GM23338 (cell line): ENCODE data around the gene DCAF16. TPM values are rescaled to one million over a fixed set of nuclear protein-coding genes. Genes with fewer than 3 reads are reported as not detected.

ENCODE experiments used
- ATAC-seq: fragments of 200-7000 bp; cut with Tn5 transposase; 3 replicates; pipeline ENCODE4 v1.9.1; 2020
- DNase-seq: peaks from one replicate; pipeline ENCODE4 v3.0.0-alpha.2; 2015; ENCODE audit warnings: low spot score
- H2AFZ ChIP-seq: fragments of 200-600 bp; sonication (generic); 2 replicates; pipeline ENCODE4 v1.8.0; 2016; ENCODE audit warnings: antibody characterized with exemption, mild to moderate bottlenecking, moderate library complexity
- H3F3A ChIP-seq: fragments of 200-600 bp; sonication (generic); replicated peaks from 2 replicates; pipeline ENCODE4 v1.8.0; 2017; ENCODE audit warnings: antibody characterized with exemption, mixed run types, low read depth
- H3K27ac ChIP-seq: fragments of 200-600 bp; sonication (generic); 2 replicates; pipeline ENCODE4 v1.6.1; 2016; ENCODE audit warnings: low read depth
- H3K27me3 ChIP-seq: fragments of 200-600 bp; sonication (generic); 2 replicates; pipeline ENCODE4 v1.8.0; 2016; ENCODE audit warnings: mild to moderate bottlenecking, mixed run types, moderate library complexity; ENCODE audit not compliant: insufficient read depth
- H3K36me3 ChIP-seq: fragments of 200-600 bp; sonication (generic); 2 replicates; pipeline ENCODE4 v1.8.0; 2016; ENCODE audit warnings: mild to moderate bottlenecking; ENCODE audit not compliant: insufficient read depth
- H3K4me1 ChIP-seq: fragments of 200-600 bp; sonication (generic); 2 replicates; pipeline ENCODE4 v1.8.0; 2016; ENCODE audit warnings: mild to moderate bottlenecking, moderate library complexity; ENCODE audit not compliant: insufficient read depth
- H3K4me2 ChIP-seq: fragments of 200-600 bp; sonication (generic); 2 replicates; pipeline ENCODE4 v1.7.1; 2017; ENCODE audit warnings: mixed run types
- H3K4me3 ChIP-seq: fragments of 200-600 bp; sonication (generic); 2 replicates; pipeline ENCODE4 v1.6.1; 2016; ENCODE audit warnings: mixed run types
- H3K79me2 ChIP-seq: fragments of 200-600 bp; sonication (generic); replicated peaks from 2 replicates; pipeline ENCODE4 v1.8.0; 2017; ENCODE audit warnings: mild to moderate bottlenecking; ENCODE audit not compliant: insufficient read depth
- H3K9me2 ChIP-seq: fragments of 200-600 bp; sonication (generic); 2 replicates; pipeline ENCODE4 v1.8.0; 2017; ENCODE audit not compliant: insufficient read depth
- H4K20me1 ChIP-seq: fragments of 200-600 bp; sonication (generic); replicated peaks from 2 replicates; pipeline ENCODE4 v1.8.0; 2017; ENCODE audit warnings: mild to moderate bottlenecking; ENCODE audit not compliant: insufficient read depth
- H3K27ac Mint-ChIP-seq: 2 replicates; pipeline ENCODE4 v1.8.0; 2020; ENCODE audit warnings: inconsistent platforms, mild to moderate bottlenecking, moderate library complexity, mixed read lengths
- H3K27me3 Mint-ChIP-seq: 3 replicates; pipeline ENCODE4 v1.8.0; 2022; ENCODE audit warnings: low read depth, mild to moderate bottlenecking, moderate library complexity, mixed read lengths, inconsistent platforms; ENCODE audit not compliant: insufficient read depth, poor library complexity
- H3K36me3 Mint-ChIP-seq: 3 replicates; pipeline ENCODE4 v1.8.0; 2021; ENCODE audit warnings: low read depth, mild to moderate bottlenecking, inconsistent platforms, moderate library complexity, mixed read lengths
- H3K4me1 Mint-ChIP-seq: 3 replicates; pipeline ENCODE4 v1.8.0; 2020; ENCODE audit warnings: mild to moderate bottlenecking, inconsistent platforms, mixed read lengths
- H3K4me3 Mint-ChIP-seq: 3 replicates; pipeline ENCODE4 v1.8.0; 2021; ENCODE audit warnings: moderate library complexity, mild to moderate bottlenecking, inconsistent platforms, mixed read lengths
- H3K9me3 Mint-ChIP-seq: 3 replicates; pipeline ENCODE4 v1.8.0; 2020; ENCODE audit warnings: moderate library complexity, mild to moderate bottlenecking, inconsistent platforms, mixed read lengths
- CREB1 ChIP-seq: fragments of 250-450 bp; sonication (Bioruptor Pico); IDR thresholded peaks from 2 replicates; pipeline ENCODE4 v1.5.0; 2020; ENCODE audit warnings: low read depth, mild to moderate bottlenecking, moderate library complexity
- EZH2 ChIP-seq: fragments of 200-600 bp; sonication (generic); IDR thresholded peaks from one replicate; pipeline ENCODE4 v1.8.0; 2017; ENCODE audit warnings: antibody characterized with exemption, mild to moderate bottlenecking, low read depth; ENCODE audit not compliant: unreplicated experiment
- EZH2phosphoT487 ChIP-seq: fragments of 200-600 bp; sonication (generic); IDR thresholded peaks from one replicate; pipeline ENCODE4 v1.8.1; 2018; ENCODE audit warnings: antibody characterized with exemption; ENCODE audit not compliant: unreplicated experiment
- JUNB ChIP-seq: IDR thresholded peaks from one replicate; pipeline ENCODE4 v1.6.1; 2016; ENCODE audit warnings: antibody characterized with exemption; ENCODE audit not compliant: unreplicated experiment
- NANOG ChIP-seq: IDR thresholded peaks from 2 replicates; pipeline ENCODE4 v1.6.1; 2016; ENCODE audit warnings: antibody characterized with exemption, borderline replicate concordance
- POLR2AphosphoS5 ChIP-seq: IDR thresholded peaks from 2 replicates; pipeline ENCODE4 v1.6.1; 2016; ENCODE audit warnings: antibody characterized with exemption, low read depth
- STAT1 ChIP-seq: IDR thresholded peaks from one replicate; pipeline ENCODE4 v1.6.1; 2016; ENCODE audit warnings: antibody characterized with exemption; ENCODE audit not compliant: unreplicated experiment
- ZNF114 ChIP-seq: fragments of 250-450 bp; sonication (Bioruptor Pico); IDR thresholded peaks from 2 replicates; pipeline ENCODE4 v1.5.0; 2020; ENCODE audit warnings: mild to moderate bottlenecking, moderate library complexity
- ZNF331 ChIP-seq: fragments of 250-450 bp; sonication (Bioruptor Pico); IDR thresholded peaks from 2 replicates; pipeline ENCODE4 v1.5.0; 2020; ENCODE audit warnings: low read depth, mild to moderate bottlenecking, moderate library complexity
- polyA plus RNA-seq: library from polyadenylated mRNA; unstranded; fragments of >200 nt; fragmentation: Nextera tagmentation; extraction: Ambion mirVana; gene quantifications from 2 replicates; pipeline ENCODE4 v1.2.1, GENCODE V29; 2016
- total RNA-seq: library from RNA; depleted of rRNA; stranded (reverse); fragments of >200 nt; shearing (Covaris generic); gene quantifications from 2 replicates; pipeline ENCODE4 v1.2.3, GENCODE V29; 2014
- TF ChIP-seq, protein P1 (sequence below): IDR thresholded peaks from one replicate; pipeline ENCODE4 v1.6.1; 2018; ENCODE audit warnings: antibody characterized with exemption; ENCODE audit not compliant: unreplicated experiment
- TF ChIP-seq, protein P2 (sequence below): IDR thresholded peaks from 2 replicates; pipeline ENCODE4 v1.6.1; 2016; ENCODE audit warnings: antibody characterized with exemption
- TF ChIP-seq, protein P3 (sequence below), 2 experiments: fragments of 200-600 bp in 1 of 2; sonication (generic) in 1 of 2; conservative IDR thresholded peaks; 2 replicates each; pipeline versions ENCODE4 v1.5.1 to v1.6.1; 2016 to 2017; ENCODE audit warnings: antibody characterized with exemption in 2 of 2, low read depth in 2 of 2, mild to moderate bottlenecking in 2 of 2, moderate library complexity in 1 of 2

The DCAF16 gene
- total and polyA plus RNA-seq, 2 experiments from 2014 or later = 28.7 to 46.3 TPM

DNA sequence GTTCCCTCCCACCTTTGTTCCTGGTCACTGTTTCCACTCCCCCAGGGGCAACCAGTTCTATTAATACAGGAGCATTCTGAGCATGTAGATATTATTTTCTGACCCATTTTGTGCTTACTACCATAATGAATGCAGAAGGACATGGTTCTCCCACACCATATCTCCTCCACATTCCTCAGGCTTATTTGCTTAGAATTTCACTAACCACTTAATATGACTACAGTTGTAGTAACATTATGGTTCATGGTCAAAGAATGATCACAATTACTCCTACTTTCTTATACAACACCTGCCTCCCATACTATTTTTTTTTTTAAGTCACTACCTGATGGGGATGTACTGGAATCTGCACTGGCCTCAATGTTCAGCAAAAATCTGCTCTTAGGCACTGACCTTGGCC, 21.6 kb downstream of the DCAF16 start (continued):
- TF ChIP-seq, protein P1, sequence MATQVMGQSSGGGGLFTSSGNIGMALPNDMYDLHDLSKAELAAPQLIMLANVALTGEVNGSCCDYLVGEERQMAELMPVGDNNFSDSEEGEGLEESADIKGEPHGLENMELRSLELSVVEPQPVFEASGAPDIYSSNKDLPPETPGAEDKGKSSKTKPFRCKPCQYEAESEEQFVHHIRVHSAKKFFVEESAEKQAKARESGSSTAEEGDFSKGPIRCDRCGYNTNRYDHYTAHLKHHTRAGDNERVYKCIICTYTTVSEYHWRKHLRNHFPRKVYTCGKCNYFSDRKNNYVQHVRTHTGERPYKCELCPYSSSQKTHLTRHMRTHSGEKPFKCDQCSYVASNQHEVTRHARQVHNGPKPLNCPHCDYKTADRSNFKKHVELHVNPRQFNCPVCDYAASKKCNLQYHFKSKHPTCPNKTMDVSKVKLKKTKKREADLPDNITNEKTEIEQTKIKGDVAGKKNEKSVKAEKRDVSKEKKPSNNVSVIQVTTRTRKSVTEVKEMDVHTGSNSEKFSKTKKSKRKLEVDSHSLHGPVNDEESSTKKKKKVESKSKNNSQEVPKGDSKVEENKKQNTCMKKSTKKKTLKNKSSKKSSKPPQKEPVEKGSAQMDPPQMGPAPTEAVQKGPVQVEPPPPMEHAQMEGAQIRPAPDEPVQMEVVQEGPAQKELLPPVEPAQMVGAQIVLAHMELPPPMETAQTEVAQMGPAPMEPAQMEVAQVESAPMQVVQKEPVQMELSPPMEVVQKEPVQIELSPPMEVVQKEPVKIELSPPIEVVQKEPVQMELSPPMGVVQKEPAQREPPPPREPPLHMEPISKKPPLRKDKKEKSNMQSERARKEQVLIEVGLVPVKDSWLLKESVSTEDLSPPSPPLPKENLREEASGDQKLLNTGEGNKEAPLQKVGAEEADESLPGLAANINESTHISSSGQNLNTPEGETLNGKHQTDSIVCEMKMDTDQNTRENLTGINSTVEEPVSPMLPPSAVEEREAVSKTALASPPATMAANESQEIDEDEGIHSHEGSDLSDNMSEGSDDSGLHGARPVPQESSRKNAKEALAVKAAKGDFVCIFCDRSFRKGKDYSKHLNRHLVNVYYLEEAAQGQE = no peak
- TF ChIP-seq CREB1 (CRISPR knock-in tag) = no peak
- TF ChIP-seq EZH2phosphoT487 = no peak
- no peak for TF ChIP-seq POLR2AphosphoS5
- no peak for TF ChIP-seq ZNF331
- TF ChIP-seq, protein P2, sequence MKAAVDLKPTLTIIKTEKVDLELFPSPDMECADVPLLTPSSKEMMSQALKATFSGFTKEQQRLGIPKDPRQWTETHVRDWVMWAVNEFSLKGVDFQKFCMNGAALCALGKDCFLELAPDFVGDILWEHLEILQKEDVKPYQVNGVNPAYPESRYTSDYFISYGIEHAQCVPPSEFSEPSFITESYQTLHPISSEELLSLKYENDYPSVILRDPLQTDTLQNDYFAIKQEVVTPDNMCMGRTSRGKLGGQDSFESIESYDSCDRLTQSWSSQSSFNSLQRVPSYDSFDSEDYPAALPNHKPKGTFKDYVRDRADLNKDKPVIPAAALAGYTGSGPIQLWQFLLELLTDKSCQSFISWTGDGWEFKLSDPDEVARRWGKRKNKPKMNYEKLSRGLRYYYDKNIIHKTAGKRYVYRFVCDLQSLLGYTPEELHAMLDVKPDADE = no peak
- no peak for TF ChIP-seq ZNF114 (CRISPR knock-in tag)
- TF ChIP-seq EZH2 = no peak

DNA sequence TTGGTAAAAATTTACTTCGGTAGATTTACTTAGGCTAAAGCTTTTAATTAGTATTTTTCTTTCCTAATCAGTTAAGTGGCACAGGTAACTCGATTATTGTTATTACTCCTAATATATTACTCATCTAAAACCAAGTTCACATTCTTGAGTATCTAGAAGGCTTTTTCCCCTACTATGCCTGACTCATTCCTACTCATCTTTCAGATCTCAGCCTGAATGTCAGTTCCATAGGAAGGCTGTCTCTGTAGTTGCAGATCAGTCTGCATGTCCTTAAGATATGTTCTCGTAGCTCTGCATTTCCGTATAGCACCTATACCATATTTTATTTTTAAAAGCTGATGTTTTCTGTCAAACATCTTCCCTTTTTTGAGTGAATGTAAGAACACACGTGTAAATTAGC, 23.2 kb downstream of the DCAF16 start:
- Histone ChIP-seq H3K27me3 (peaks cover 11% of the 10 kb centered on the region), H3K4me2 (no peak overlapping the region), H3F3A (no peaks in the 10 kb centered on the region), H3K4me3 (no peak overlapping the region), H3K9me2 (no peaks in the 10 kb centered on the region), H2AFZ (no peak overlapping the region), H3K27ac (no peak overlapping the region), H3K4me1 (peaks cover 5% of the 10 kb centered on the region; the same call in 1 of the 2 replicates), H4K20me1 (no peaks in the 10 kb centered on the region; the same call in 1 of the 2 replicates), H3K36me3 (no peaks in the 10 kb centered on the region; the same call in 1 of the 2 replicates), H3K79me2 (no peaks in the 10 kb centered on the region)
- peaks cover 10% of the 10 kb centered on the region; the same call in 2 of the 3 replicates for H3K36me3 Mint-ChIP-seq
- H3K9me3 Mint-ChIP-seq = peaks cover 2% of the 10 kb centered on the region; the same call in 1 of the 3 replicates
- no peak overlapping the region for H3K27ac Mint-ChIP-seq
- DNase-seq (no peak), ATAC-seq (no peak)
- no peak for TF ChIP-seq NANOG
- TF ChIP-seq, protein P3, sequence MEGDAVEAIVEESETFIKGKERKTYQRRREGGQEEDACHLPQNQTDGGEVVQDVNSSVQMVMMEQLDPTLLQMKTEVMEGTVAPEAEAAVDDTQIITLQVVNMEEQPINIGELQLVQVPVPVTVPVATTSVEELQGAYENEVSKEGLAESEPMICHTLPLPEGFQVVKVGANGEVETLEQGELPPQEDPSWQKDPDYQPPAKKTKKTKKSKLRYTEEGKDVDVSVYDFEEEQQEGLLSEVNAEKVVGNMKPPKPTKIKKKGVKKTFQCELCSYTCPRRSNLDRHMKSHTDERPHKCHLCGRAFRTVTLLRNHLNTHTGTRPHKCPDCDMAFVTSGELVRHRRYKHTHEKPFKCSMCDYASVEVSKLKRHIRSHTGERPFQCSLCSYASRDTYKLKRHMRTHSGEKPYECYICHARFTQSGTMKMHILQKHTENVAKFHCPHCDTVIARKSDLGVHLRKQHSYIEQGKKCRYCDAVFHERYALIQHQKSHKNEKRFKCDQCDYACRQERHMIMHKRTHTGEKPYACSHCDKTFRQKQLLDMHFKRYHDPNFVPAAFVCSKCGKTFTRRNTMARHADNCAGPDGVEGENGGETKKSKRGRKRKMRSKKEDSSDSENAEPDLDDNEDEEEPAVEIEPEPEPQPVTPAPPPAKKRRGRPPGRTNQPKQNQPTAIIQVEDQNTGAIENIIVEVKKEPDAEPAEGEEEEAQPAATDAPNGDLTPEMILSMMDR (conservative IDR thresholded peaks at IDR 0.05; ENCODE audit: low read depth in 2 of 2) = no peak
- TF ChIP-seq EZH2 = no peak
- TF ChIP-seq CREB1 (CRISPR knock-in tag) = no peak
- TF ChIP-seq, protein P2 = no peak
- no peak for TF ChIP-seq ZNF331
- TF ChIP-seq STAT1 = no peak
- TF ChIP-seq, protein P1 = no peak
- TF ChIP-seq JUNB = no peak
- no peaks in the 10 kb centered on the region for H3K4me1 Mint-ChIP-seq
- H3K27me3 Mint-ChIP-seq = peaks cover 9% of the 10 kb centered on the region
- H3K4me3 Mint-ChIP-seq = no peak overlapping the region
